HG03469 (cell line): ENCODE results near the gene CDH15.
"Not testable (repeated sequence)": the region's sequence is repeated elsewhere in the genome, so short reads cannot be mapped to it uniquely, and the experiment has no call there.

Experiments used
- ATAC-seq: cut with Tn5 transposase; IDR thresholded peaks from one replicate; pipeline ENCODE4 v1.9.1; 2021; ENCODE audit warnings: mild to moderate bottlenecking, moderate library complexity, moderate number of reproducible peaks; ENCODE audit not compliant: unreplicated experiment

CDH15 gene

GRCh38 chr16:89221604-89222003 is 50.1 kb downstream of the CDH15 start:
- no peak for ATAC-seq

- ATAC-seq = no peak
Observed at GRCh38 chr16:89222931-89223330, 51.4 kb downstream of the CDH15 start.

- ATAC-seq = no peak
Observed at GRCh38 chr16:89224665-89225064, 53.1 kb downstream of the CDH15 start.

GRCh38 chr16:89230255-89230654 is 58.7 kb downstream of the CDH15 start:
- ATAC-seq = no peak

- no peak for ATAC-seq
Observed at GRCh38 chr16:89232107-89232506, 60.6 kb downstream of the CDH15 start.

- no peak for ATAC-seq
Observed at GRCh38 chr16:89233678-89234490, 62.3 kb downstream of the CDH15 start.

GRCh38 chr16:89237733-89238132 is 66.2 kb downstream of the CDH15 start:
- ATAC-seq = no peak

- ATAC-seq = no peak
Observed at GRCh38 chr16:89241187-89242007, 69.8 kb downstream of the CDH15 start.

DNA sequence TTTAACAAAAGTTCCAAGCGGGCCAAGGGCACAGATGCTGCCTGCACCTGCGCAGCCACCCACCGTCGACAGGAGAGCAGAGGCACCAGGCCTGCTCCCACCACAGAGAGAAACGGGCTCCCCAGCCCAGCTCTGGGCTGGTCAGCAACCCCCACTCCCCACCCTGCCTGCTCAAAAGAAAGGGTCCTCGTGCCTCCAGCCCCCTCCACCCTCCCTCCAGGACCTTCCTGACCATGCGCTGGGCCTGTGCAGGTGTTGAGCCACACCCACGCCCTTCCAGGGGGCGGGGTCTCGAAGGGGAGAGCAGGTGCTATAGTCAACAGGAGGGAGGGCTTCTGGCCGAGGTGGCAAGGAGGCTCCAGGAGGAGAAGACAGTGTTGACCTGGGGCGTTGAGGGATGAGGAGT is 71.2 kb downstream of the CDH15 start:
- no peak for ATAC-seq

- no peak for ATAC-seq
Observed at GRCh38 chr16:89243664-89244063, 72.1 kb downstream of the CDH15 start.

DNA sequence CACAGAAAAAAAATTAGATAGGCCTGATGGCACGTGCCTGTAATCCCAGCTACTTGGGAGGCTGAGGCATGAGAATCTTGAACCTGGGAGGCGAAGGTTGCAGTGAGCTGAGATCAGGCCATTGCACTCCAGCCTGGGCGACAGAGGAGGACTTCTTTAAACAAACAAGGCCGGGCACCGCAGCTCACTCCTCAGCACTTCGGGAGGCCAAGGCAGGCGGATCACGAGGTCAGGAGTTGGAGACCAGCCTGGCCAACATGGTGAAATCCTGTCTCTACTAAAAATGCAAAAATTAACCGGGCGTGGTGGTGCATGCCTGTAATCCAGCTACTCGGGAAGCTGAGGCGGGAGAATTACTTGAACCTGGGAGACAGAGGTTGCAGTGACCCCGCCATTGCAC is 72.7 kb downstream of the CDH15 start:
- not testable (repeated sequence) for ATAC-seq

DNA sequence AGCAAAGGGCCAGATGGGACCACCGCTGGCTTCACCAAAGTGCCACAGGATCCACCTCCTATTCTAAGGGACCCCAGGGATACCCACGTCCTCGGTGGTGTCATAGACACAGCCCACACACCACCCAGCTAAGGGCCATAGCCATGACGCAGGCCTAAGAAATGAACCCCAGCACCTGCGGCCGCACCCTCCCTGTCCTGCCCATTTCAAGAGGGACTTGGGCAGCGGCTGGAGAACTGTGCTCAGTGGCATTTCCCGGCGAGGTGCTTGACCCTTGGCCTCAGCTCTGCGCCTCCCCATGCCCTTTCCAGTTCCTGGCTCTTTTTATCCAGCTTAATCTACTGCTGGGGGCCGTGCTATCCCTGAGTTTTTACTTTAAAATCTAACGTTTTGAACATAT is 73.2 kb downstream of the CDH15 start:
- no peak for ATAC-seq
